Measurements from ENCODE around the gene PCED1B.

DNA sequence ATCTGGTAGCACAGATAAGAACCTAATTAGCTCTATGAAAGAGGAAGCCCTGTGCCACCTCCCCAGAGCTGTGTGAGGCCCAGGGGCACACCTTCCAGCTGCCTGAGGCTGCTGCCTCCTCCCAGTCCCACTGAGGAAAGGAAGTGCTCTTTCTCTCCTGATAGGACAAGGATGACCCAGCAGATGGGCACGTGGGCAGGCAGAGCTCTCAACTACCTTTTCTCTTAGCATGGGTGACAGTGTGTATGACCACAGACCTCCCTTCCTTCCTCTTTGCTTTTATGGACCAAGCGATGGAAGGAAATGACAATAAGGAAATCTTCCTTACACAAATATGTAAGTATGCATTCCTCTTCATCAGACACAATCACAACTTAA is 127.9 kb downstream of the PCED1B start:
- no peak for TF ChIP-seq CTCF (IDR thresholded peaks at IDR 0.05 in 2 of 3, conservative IDR thresholded peaks at IDR 0.05 in 1 of 3; ENCODE audit: borderline replicate concordance in 1 of 3, insufficient read depth in 1 of 3, low read depth in 2 of 3, low read length in 2 of 3)
- TF ChIP-seq SRF (IDR thresholded peaks at IDR 0.05; ENCODE audit: low read depth) = no peak
- TF ChIP-seq EGR1 (IDR thresholded peaks at IDR 0.05; ENCODE audit: low read depth) = no peak
- TF ChIP-seq EZH2 (IDR thresholded peaks at IDR 0.05) = no peak
- no peak for TF ChIP-seq YY1 (IDR thresholded peaks at IDR 0.05; ENCODE audit: extremely low read depth, insufficient replicate concordance, low read depth, low read length)
- no peak for TF ChIP-seq REST (IDR thresholded peaks at IDR 0.05; ENCODE audit: low read depth)
- TF ChIP-seq POLR2A (IDR thresholded peaks at IDR 0.05; ENCODE audit: borderline replicate concordance, extremely low read depth, insufficient read depth, insufficient read length) = no peak
- TF ChIP-seq MAX (IDR thresholded peaks at IDR 0.05) = no peak
- TF ChIP-seq SIN3A (IDR thresholded peaks at IDR 0.05; ENCODE audit: low read depth) = no peak
- TF ChIP-seq JUND (IDR thresholded peaks at IDR 0.05) = no peak

All from HCT116 (cell line).